ENCODE measurements around the gene CGB5.
"Not testable (repeated sequence)": the region's sequence is repeated elsewhere in the genome, so short reads cannot be mapped to it uniquely, and the experiment has no call there.

DNA sequence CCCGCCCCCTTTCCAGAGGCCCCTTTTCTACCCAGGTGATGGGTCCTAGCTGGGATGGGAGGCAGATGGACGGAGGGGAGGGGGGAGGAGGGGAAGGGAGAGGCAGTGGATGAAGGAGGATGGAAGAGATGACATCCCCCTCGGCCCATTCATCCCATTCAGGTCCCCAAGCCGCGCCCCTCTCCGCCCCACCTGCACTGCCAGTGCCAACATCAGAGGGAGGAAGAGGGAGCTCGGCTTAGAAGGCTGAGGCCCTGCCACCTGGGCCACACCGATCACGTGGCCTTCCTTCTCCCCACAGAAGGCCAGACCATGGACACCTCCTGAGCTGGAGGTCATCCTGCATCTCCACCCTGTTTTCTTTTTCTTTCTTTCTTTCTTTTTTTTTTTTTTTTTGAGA, 15.0 kb upstream of the CGB5 start:
- TF ChIP-seq, protein P1, sequence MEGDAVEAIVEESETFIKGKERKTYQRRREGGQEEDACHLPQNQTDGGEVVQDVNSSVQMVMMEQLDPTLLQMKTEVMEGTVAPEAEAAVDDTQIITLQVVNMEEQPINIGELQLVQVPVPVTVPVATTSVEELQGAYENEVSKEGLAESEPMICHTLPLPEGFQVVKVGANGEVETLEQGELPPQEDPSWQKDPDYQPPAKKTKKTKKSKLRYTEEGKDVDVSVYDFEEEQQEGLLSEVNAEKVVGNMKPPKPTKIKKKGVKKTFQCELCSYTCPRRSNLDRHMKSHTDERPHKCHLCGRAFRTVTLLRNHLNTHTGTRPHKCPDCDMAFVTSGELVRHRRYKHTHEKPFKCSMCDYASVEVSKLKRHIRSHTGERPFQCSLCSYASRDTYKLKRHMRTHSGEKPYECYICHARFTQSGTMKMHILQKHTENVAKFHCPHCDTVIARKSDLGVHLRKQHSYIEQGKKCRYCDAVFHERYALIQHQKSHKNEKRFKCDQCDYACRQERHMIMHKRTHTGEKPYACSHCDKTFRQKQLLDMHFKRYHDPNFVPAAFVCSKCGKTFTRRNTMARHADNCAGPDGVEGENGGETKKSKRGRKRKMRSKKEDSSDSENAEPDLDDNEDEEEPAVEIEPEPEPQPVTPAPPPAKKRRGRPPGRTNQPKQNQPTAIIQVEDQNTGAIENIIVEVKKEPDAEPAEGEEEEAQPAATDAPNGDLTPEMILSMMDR (IDR thresholded peaks at IDR 0.05) = not testable (repeated sequence)
- not testable (repeated sequence) for TF ChIP-seq POLR2A (IDR thresholded peaks at IDR 0.05)

Data from vagina (tissue), 2 donors.